Ishikawa (cell line): ENCODE data around the gene ANKRD11.

Experiments
- CEBPB ChIP-seq: IDR thresholded peaks from 2 replicates; pipeline ENCODE4 v1.6.1; 2012
- CREB1 ChIP-seq: IDR thresholded peaks from 2 replicates; pipeline ENCODE4 v1.6.1; 2012; ENCODE audit warnings: low read depth
- EGR1 ChIP-seq: IDR thresholded peaks from 2 replicates; pipeline ENCODE4 v1.6.1; 2012
- EP300 ChIP-seq: IDR thresholded peaks from 2 replicates; pipeline ENCODE4 v1.6.1; 2012; ENCODE audit warnings: borderline replicate concordance
- FOXM1 ChIP-seq: IDR thresholded peaks from 2 replicates; pipeline ENCODE4 v1.6.1; 2012; ENCODE audit warnings: low read depth, borderline replicate concordance
- NFIC ChIP-seq: IDR thresholded peaks from 2 replicates; pipeline ENCODE4 v1.6.1; 2012
- RAD21 ChIP-seq: IDR thresholded peaks from 2 replicates; pipeline ENCODE4 v1.6.1; 2012; ENCODE audit warnings: low read depth
- TAF1 ChIP-seq: IDR thresholded peaks from 2 replicates; pipeline ENCODE4 v1.6.1; 2012; ENCODE audit warnings: low read depth, mild to moderate bottlenecking
- TCF12 ChIP-seq: IDR thresholded peaks from 2 replicates; pipeline ENCODE4 v1.6.1; 2012; ENCODE audit warnings: low read depth
- TEAD4 ChIP-seq: IDR thresholded peaks from 2 replicates; pipeline ENCODE4 v1.6.1; 2012
- YY1 ChIP-seq: IDR thresholded peaks from 2 replicates; pipeline ENCODE4 v1.6.1; 2012; ENCODE audit warnings: low read depth
- ZBTB7A ChIP-seq: IDR thresholded peaks from 2 replicates; pipeline ENCODE4 v1.6.1; 2012; ENCODE audit warnings: low read depth
- TF ChIP-seq, protein P1 (sequence below): IDR thresholded peaks from 2 replicates; pipeline ENCODE4 v1.6.1; 2012; ENCODE audit warnings: low read depth, mild to moderate bottlenecking
- TF ChIP-seq, protein P2 (sequence below): IDR thresholded peaks from 2 replicates; pipeline ENCODE4 v1.6.1; 2012
- TF ChIP-seq, protein P3 (sequence below): IDR thresholded peaks from 2 replicates; pipeline ENCODE4 v1.6.1; 2012

The ANKRD11 gene

DNA sequence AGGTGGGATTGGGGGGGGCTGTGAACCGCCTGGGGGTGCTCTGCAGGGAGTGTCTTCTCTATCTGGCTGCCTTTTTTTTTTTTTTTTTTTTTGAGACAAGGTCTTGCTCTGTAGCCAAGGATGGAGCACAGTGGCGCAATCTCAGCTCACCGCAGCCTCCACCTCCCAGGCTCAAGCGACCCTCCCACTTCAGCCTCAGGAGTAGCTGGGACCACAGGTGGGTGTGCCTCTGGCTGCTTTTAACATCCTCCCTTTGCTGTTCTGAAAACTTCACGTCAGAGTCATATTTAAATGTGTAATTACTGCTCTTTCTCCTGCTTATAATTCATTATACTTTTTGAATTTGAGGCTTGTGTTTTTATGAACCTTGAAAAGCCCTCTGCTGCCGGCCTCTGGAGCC lies 194.4 kb downstream of the ANKRD11 start:
- no peak for TF ChIP-seq EP300
- no peak for TF ChIP-seq CREB1

DNA sequence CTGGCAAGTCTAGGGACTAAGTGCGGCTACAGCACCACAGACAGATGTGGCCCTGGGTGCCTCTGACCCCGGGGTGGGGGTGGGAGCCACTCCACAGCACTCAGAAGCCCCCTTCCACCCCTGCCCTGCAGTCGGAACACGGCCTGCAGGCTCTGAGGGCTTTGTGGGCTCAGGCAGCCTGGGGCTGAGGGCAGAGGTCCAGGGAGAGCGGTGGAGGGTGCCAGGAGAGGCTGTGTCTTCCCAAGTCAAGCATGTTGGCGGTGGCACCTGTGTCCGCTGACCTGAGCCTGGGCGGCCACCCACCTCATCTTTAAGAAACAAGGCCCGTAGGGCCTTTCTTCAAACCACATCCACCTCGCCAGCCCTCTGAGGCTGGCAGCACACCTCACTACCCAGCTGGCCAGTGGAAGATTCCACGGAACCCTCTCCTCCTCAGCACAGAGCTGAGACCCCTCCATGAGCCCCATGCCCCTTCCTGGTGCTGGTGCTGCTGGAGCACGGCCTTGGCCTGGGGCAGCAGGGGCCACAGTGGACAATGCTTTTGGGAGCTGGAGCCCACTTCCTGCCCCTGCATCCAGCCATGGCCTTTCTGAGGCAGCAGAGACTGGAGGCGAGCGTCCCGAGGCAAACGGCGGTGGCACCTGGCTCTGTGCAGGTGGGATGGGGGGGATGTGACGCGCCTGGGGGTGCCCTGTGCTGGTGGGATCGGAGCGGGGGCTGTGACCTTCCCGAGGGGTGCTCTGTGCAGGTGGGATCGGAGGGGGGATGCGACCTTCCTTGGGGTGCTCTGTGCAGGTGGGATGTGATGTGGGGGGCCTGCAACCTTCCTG lies 195.1 kb downstream of the ANKRD11 start:
- TF ChIP-seq, protein P1, sequence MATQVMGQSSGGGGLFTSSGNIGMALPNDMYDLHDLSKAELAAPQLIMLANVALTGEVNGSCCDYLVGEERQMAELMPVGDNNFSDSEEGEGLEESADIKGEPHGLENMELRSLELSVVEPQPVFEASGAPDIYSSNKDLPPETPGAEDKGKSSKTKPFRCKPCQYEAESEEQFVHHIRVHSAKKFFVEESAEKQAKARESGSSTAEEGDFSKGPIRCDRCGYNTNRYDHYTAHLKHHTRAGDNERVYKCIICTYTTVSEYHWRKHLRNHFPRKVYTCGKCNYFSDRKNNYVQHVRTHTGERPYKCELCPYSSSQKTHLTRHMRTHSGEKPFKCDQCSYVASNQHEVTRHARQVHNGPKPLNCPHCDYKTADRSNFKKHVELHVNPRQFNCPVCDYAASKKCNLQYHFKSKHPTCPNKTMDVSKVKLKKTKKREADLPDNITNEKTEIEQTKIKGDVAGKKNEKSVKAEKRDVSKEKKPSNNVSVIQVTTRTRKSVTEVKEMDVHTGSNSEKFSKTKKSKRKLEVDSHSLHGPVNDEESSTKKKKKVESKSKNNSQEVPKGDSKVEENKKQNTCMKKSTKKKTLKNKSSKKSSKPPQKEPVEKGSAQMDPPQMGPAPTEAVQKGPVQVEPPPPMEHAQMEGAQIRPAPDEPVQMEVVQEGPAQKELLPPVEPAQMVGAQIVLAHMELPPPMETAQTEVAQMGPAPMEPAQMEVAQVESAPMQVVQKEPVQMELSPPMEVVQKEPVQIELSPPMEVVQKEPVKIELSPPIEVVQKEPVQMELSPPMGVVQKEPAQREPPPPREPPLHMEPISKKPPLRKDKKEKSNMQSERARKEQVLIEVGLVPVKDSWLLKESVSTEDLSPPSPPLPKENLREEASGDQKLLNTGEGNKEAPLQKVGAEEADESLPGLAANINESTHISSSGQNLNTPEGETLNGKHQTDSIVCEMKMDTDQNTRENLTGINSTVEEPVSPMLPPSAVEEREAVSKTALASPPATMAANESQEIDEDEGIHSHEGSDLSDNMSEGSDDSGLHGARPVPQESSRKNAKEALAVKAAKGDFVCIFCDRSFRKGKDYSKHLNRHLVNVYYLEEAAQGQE: no peak
- TF ChIP-seq ZBTB7A (no peak), FOXM1 (no peak), EP300 (no peak), TAF1 (no peak), TCF12 (no peak), NFIC (no peak), RAD21 (no peak), EGR1 (no peak), YY1 (no peak), CREB1 (no peak), TEAD4 (no peak)
- TF ChIP-seq, protein P2, sequence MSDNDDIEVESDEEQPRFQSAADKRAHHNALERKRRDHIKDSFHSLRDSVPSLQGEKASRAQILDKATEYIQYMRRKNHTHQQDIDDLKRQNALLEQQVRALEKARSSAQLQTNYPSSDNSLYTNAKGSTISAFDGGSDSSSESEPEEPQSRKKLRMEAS: no peak
- TF ChIP-seq, protein P3, sequence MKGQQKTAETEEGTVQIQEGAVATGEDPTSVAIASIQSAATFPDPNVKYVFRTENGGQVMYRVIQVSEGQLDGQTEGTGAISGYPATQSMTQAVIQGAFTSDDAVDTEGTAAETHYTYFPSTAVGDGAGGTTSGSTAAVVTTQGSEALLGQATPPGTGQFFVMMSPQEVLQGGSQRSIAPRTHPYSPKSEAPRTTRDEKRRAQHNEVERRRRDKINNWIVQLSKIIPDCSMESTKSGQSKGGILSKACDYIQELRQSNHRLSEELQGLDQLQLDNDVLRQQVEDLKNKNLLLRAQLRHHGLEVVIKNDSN: no peak

DNA sequence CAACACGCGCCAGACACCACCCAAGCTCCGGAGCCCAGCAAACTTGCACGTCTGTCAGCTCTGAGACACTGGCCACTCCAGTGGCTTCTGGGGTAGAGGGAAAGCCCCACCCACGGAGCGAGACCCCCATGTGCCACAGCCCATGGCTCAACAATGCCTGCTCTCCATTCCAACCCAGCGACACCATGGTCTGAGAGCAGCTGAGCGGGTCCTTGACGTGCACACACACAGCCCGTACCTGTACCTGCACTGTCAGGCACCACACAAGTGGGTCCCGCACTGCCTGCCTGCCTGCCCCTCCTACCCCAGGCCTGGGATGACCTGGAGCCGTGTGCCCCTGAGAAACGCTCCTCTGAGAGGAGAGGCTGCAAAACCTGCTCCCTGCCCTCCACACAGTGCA lies 195.9 kb downstream of the ANKRD11 start:
- TF ChIP-seq, protein P1: no peak
- TF ChIP-seq, protein P2: no peak
- TF ChIP-seq, protein P3: no peak
- no peak for TF ChIP-seq EP300
- no peak for TF ChIP-seq TAF1
- no peak for TF ChIP-seq YY1
- no peak for TF ChIP-seq FOXM1
- TF ChIP-seq EGR1: no peak
- TF ChIP-seq TCF12: no peak
- TF ChIP-seq CREB1: no peak
- no peak for TF ChIP-seq RAD21
- no peak for TF ChIP-seq ZBTB7A
- no peak for TF ChIP-seq CEBPB
- no peak for TF ChIP-seq NFIC
- TF ChIP-seq TEAD4: no peak

DNA sequence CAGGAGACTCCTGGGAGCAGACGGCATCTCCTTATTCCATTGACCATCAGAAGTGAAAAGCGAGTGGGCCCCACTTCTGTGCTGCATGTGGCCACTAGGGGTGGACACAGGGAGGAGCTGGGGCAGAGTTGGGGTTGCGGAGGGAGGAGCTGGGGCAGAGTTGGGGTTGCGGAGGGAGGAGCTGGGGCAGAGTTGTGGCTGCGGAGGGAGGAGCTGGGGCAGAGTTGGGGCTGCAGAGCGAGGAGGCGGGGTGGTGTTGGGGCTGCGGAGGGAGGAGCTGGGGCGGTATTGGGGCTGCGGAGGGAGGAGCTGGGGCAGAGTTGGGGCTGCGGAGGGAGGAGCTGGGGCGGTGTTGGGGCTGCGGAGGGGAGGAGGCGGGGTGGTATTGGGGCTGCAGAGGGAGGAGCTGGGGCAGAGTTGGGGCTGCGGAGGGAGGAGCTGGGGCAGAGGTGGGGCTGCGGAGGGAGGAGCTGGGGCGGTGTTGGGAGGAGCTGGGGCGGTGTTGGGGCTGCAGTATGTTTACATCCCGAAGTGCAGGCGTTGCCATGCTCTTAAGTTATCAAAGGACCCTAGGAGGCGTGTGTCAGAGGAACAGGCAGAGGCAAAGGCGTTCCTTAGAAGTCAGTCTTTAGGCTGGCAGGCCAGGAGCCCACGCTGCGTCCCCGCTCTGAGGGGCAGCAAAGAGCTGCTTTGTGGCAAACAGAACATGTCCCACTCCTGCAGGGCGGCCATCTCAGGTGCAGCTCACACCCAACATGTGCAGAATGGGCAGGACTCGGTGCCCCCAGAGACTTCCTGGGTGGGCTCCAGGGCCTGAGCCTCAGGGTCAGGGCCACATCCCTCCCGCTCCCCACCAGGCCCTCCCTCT lies 196.9 kb downstream of the ANKRD11 start:
- TF ChIP-seq, protein P2: no peak
- TF ChIP-seq TEAD4 (no peak), CREB1 (no peak)

DNA sequence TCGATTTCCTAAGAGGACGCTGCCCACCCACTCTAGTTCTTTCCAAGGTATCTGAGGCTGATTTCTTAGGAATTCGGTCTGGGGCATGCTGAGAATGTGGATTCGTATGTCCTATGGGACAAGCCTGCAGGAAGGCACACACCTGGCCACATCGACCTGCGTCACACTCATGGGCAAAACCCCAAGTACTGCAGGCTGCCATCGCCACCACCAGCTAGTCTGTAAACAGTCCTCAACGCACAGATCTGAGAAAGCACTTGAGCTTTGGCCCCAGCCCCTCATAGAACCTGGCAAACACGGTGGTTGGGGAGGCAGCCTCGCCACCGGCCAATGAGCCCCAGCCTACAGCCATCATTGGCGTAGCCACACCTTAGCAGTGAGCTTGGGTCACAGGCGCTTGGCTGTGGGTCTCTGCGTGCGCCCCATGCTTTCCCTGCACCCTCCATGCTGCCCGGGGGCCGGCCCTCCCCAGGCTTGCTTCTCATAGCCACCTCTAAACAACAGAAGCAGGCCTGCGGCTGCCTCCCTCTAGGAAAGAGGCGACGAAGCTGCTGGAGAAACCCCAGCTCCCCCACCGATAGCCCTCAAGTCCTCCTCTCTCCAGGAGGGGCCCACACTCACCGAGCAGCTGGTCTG lies 197.8 kb downstream of the ANKRD11 start:
- TF ChIP-seq, protein P3: no peak
- TF ChIP-seq EGR1 (no peak), FOXM1 (no peak), TEAD4 (no peak), ZBTB7A (no peak), RAD21 (no peak), CEBPB (no peak), YY1 (no peak), CREB1 (no peak), NFIC (no peak), EP300 (no peak), TAF1 (no peak)
- TF ChIP-seq, protein P2: no peak
